ENCODE measurements around the gene ANKS6.

DNA sequence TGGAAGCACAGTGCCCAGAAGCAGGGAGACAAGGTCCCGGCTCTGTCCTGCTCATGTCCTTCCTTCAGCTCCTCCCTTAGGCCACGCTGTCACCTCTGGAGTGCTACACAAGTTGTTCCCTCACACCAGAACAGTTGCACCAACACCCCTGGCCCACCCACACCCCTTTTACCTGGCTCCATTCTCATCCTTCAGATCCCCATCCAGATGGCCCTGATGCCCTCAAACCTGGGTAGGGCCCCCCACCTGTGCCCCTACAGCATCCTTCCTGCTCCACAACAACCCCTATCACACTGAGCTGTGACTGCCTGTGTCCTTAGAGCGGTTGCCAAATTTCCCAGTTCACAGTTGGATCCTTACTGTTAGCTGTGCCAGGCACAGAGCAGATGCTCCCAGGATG, 29.2 kb downstream of the ANKS6 start:
- TF ChIP-seq POLR2A (IDR thresholded peaks at IDR 0.05; ENCODE audit: low read length) (no peak), GATA1 (IDR thresholded peaks at IDR 0.05; ENCODE audit: low read depth, low read length) (no peak)

Measured in erythroblast (primary cell).